ENCODE results near the gene CBLN3.

The CBLN3 gene

GRCh38 chr14:24438223-24439097, 9.0 kb upstream of the CBLN3 start:
- peaks cover 5 to 78% of the 10 kb centered on the region in 2 experiments for H3K36me3 ChIP-seq (ENCODE audit: control insufficient read depth in 2 of 2, insufficient read depth in 1 of 2, low read length in 2 of 2)
- POLR2A ChIA-PET, result interaction anchor here (1.1 to 2.6 kb wide), 3 partner anchors 105 to 196 kb away, joined by 4 to 11 read pairs (median 5); partner anchors contain the start of gene TINF2
- H3K4me3 ChIP-seq (ENCODE audit: low read depth, low read length), result no peak overlapping the region
- H3K9me3 ChIP-seq (ENCODE audit: control insufficient read depth, insufficient read depth, low read depth, low read length), result no peaks in the 10 kb centered on the region
- no peak for TF ChIP-seq ZNF660 (tag by site-specific recombination; IDR thresholded peaks at IDR 0.05)
- TF ChIP-seq TRIM28 (IDR thresholded peaks at IDR 0.05; ENCODE audit: borderline replicate concordance, low read length), result no peak
- TF ChIP-seq ZNF24 (tag by site-specific recombination; IDR thresholded peaks at IDR 0.05), result no peak
- no peak for TF ChIP-seq ZNF423 (tag by site-specific recombination; IDR thresholded peaks at IDR 0.05)
- TF ChIP-seq OSR2 (tag by site-specific recombination; IDR thresholded peaks at IDR 0.05), result no peak
- no peak for TF ChIP-seq KLF1 (tag by site-specific recombination; IDR thresholded peaks at IDR 0.05)
- TF ChIP-seq MZF1 (tag by site-specific recombination; IDR thresholded peaks at IDR 0.05; ENCODE audit: borderline replicate concordance), result no peak
- no peak for TF ChIP-seq TCF7L2 (IDR thresholded peaks at IDR 0.05; ENCODE audit: borderline replicate concordance, low read depth, low read length)
- no peak for TF ChIP-seq ZNF202 (tag by site-specific recombination; IDR thresholded peaks at IDR 0.05; ENCODE audit: borderline replicate concordance)
- TF ChIP-seq ZFHX2 (tag by site-specific recombination; conservative IDR thresholded peaks at IDR 0.05), result no peak
- no peak for TF ChIP-seq ZNF513 (tag by site-specific recombination; IDR thresholded peaks at IDR 0.05)
- TF ChIP-seq, protein P1, sequence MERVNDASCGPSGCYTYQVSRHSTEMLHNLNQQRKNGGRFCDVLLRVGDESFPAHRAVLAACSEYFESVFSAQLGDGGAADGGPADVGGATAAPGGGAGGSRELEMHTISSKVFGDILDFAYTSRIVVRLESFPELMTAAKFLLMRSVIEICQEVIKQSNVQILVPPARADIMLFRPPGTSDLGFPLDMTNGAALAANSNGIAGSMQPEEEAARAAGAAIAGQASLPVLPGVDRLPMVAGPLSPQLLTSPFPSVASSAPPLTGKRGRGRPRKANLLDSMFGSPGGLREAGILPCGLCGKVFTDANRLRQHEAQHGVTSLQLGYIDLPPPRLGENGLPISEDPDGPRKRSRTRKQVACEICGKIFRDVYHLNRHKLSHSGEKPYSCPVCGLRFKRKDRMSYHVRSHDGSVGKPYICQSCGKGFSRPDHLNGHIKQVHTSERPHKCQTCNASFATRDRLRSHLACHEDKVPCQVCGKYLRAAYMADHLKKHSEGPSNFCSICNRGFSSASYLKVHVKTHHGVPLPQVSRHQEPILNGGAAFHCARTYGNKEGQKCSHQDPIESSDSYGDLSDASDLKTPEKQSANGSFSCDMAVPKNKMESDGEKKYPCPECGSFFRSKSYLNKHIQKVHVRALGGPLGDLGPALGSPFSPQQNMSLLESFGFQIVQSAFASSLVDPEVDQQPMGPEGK (tag by site-specific recombination; IDR thresholded peaks at IDR 0.05), result no peak
- TF ChIP-seq ZNF777 (tag by site-specific recombination; IDR thresholded peaks at IDR 0.05; ENCODE audit: borderline replicate concordance), result no peak
- no peak for TF ChIP-seq ZNF48 (tag by site-specific recombination; IDR thresholded peaks at IDR 0.05)
- TF ChIP-seq KLF10 (tag by site-specific recombination; IDR thresholded peaks at IDR 0.05), result no peak
- no peak for TF ChIP-seq ZNF473 (tag by site-specific recombination; IDR thresholded peaks at IDR 0.05)
- H3K4me1 ChIP-seq (ENCODE audit: control insufficient read depth, insufficient read depth, low read length), result peaks cover 8% of the 10 kb centered on the region
- CTCF ChIA-PET, result interaction anchor here (0.6 to 13.9 kb wide), 4 partner anchors 72 to 330 kb away, joined by 3 to 468 read pairs (median 4); partner anchors contain the start of genes ADCY4, DHRS1 and NOP9
- no peak overlapping the region for H3K27ac ChIP-seq (ENCODE audit: extremely low read depth, low read depth, low read length)

DNA sequence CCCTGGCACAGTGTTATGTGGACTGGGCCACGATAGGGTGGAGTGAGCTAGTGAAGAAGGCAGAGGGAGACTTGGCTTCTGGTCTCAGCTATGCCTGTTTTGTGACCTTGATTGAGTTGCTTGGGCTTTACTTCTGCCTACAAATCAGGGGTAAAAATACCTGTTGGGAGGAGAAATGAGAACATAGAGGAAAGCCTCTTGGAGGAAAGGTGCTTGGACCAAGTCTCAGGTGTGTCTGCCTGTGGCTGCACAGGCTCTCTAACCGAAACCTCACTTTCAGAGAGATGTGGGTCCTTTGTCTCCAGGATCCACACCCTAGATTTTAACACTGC, 8.2 kb upstream of the CBLN3 start:
- Histone ChIP-seq H3K4me3 (ENCODE audit: low read depth, low read length) (no peak overlapping the region), H3K9me3 (ENCODE audit: control insufficient read depth, insufficient read depth, low read depth, low read length) (no peaks in the 10 kb centered on the region), H3K4me1 (ENCODE audit: control insufficient read depth, insufficient read depth, low read length) (peaks cover 8% of the 10 kb centered on the region), H3K36me3 (ENCODE audit: control insufficient read depth in 2 of 2, insufficient read depth in 1 of 2, low read length in 2 of 2) (peaks cover 5 to 86% of the 10 kb centered on the region in 2 experiments), H3K27ac (ENCODE audit: extremely low read depth, low read depth, low read length) (no peak overlapping the region)
- POLR2A ChIA-PET, result interaction anchor here (0.9 to 2.6 kb wide), 5 partner anchors 72 to 195 kb away, joined by 3 to 11 read pairs (median 4); partner anchors contain the start of gene TINF2
- CTCF ChIA-PET, result interaction anchor here (0.7 to 13.9 kb wide), 13 partner anchors 11 to 379 kb away, joined by 3 to 468 read pairs (median 6); partner anchors contain the start of genes ADCY4, CIDEB, DHRS1 and NOP9
- TF ChIP-seq, protein P1 (tag by site-specific recombination; IDR thresholded peaks at IDR 0.05), result no peak
- TF ChIP-seq YY2 (tag by site-specific recombination; IDR thresholded peaks at IDR 0.05) (no peak), ZBTB20 (tag by site-specific recombination; IDR thresholded peaks at IDR 0.05) (no peak), ZNF132 (tag by site-specific recombination; IDR thresholded peaks at IDR 0.05; ENCODE audit: borderline replicate concordance) (no peak), OVOL3 (tag by site-specific recombination; IDR thresholded peaks at IDR 0.05) (no peak), BCL11B (tag by site-specific recombination; IDR thresholded peaks at IDR 0.05; ENCODE audit: low read depth) (no peak), PRDM6 (tag by site-specific recombination; IDR thresholded peaks at IDR 0.05) (no peak), RBAK (tag by site-specific recombination; IDR thresholded peaks at IDR 0.05) (no peak), ZNF350 (tag by site-specific recombination; IDR thresholded peaks at IDR 0.05) (no peak), ZNF837 (tag by site-specific recombination; IDR thresholded peaks at IDR 0.05) (no peak)
- TF ChIP-seq, protein P2, sequence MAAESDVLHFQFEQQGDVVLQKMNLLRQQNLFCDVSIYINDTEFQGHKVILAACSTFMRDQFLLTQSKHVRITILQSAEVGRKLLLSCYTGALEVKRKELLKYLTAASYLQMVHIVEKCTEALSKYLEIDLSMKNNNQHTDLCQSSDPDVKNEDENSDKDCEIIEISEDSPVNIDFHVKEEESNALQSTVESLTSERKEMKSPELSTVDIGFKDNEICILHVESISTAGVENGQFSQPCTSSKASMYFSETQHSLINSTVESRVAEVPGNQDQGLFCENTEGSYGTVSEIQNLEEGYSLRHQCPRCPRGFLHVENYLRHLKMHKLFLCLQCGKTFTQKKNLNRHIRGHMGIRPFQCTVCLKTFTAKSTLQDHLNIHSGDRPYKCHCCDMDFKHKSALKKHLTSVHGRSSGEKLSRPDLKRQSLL (tag by site-specific recombination; IDR thresholded peaks at IDR 0.05), result no peak
